A549 (cell line): ENCODE measurements around the gene ALG2. TPM values are rescaled to one million over a fixed set of nuclear protein-coding genes. Genes with fewer than 3 reads are reported as not detected.

Source experiments
- ATAC-seq, 2 experiments: fragments of 200-7000 bp in 1 of 2; fragments of >200 bp in 1 of 2; cut with Nextera tagmentation in 1 of 2; cut with Tn5 transposase in 1 of 2; 3 replicates each; pipeline versions ENCODE4 v1.8.0 to v1.9.1; 2018 to 2020; ENCODE audit warnings: mild to moderate bottlenecking in 1 of 2, moderate library complexity in 1 of 2
- CTCF ChIA-PET: fragments of 300-600 bp; sonication (Branson Sonifier 250); formaldehyde crosslinking; extraction: SDS; loops from one replicate; lab custom pipeline; 2021; ENCODE audit warnings: antibody characterized with exemption, inconsistent platforms; lab: Yijun Ruan, JAX
- POLR2A ChIA-PET: fragments of 350-600 bp; formaldehyde crosslinking; extraction: SDS; loops from one replicate; lab custom pipeline; 2021; ENCODE audit warnings: antibody characterized with exemption, inconsistent platforms; lab: Yijun Ruan, JAX
- DNase-seq, 2 experiments: peaks; one replicate each; pipeline versions ENCODE4 v3.0.0 to v3.0.0-alpha.2; 2011 to 2016; ENCODE audit warnings: low read depth in 1 of 2, low spot score in 1 of 2
- FAIRE-seq: peaks from 2 replicates; lab custom pipeline; 2011; peaks lifted over from hg19 to GRCh38; lab: Jason Lieb, UNC
- H3K27ac ChIP-seq, 2 experiments: fragments of >200 bp; sonication (Bioruptor Twin); formaldehyde crosslinking; 3 replicates each; pipeline ENCODE4 v1.5.1; 2016 to 2017
- H3K4me1 ChIP-seq: fragments of >200 bp; sonication (Bioruptor Twin); formaldehyde crosslinking; 3 replicates; pipeline ENCODE4 v1.6.1; 2016
- H3K4me2 ChIP-seq: fragments of >200 bp; sonication (Bioruptor Twin); formaldehyde crosslinking; 3 replicates; pipeline ENCODE4 v1.6.1; 2016
- H3K4me3 ChIP-seq: fragments of >200 bp; sonication (Bioruptor Twin); formaldehyde crosslinking; 3 replicates; pipeline ENCODE4 v1.5.1; 2016
- H3K9me3 ChIP-seq: fragments of >200 bp; sonication (Bioruptor Twin); formaldehyde crosslinking; 3 replicates; pipeline ENCODE4 v1.6.1; 2016
- ATOH8 ChIP-seq: fragments of 250-450 bp; sonication (Bioruptor Pico); IDR thresholded peaks from 2 replicates; pipeline ENCODE4 v1.5.0; 2020; ENCODE audit warnings: low read depth, mild to moderate bottlenecking, moderate library complexity
- BCL3 ChIP-seq: fragments of >200 bp; sonication (Bioruptor Twin); formaldehyde crosslinking; IDR thresholded peaks from 3 replicates; pipeline ENCODE4 v1.6.1; 2016
- CEBPB ChIP-seq, 2 experiments: fragments of >200 bp in 1 of 2; sonication (Bioruptor Twin) in 1 of 2; formaldehyde crosslinking in 1 of 2; IDR thresholded peaks; 2 replicates each; pipeline ENCODE4 v1.6.1; 2012 to 2016
- CHD4 ChIP-seq: fragments of 200-600 bp; sonication (generic); IDR thresholded peaks from 2 replicates; pipeline ENCODE4 v1.6.1; 2016; ENCODE audit warnings: antibody characterized with exemption, mild to moderate bottlenecking, borderline replicate concordance
- E2F6 ChIP-seq: IDR thresholded peaks from 2 replicates; pipeline ENCODE4 v1.6.1; 2012; ENCODE audit warnings: low read depth, borderline replicate concordance
- ELK1 ChIP-seq: fragments of 150-350 bp; IDR thresholded peaks from 2 replicates; pipeline ENCODE4 v1.6.1; 2014; ENCODE audit warnings: low read depth, mild to moderate bottlenecking, low read length
- GATA3 ChIP-seq: IDR thresholded peaks from 2 replicates; pipeline ENCODE4 v1.6.1; 2012; ENCODE audit warnings: borderline replicate concordance
- HDAC2 ChIP-seq: fragments of 200-600 bp; sonication (generic); IDR thresholded peaks from 2 replicates; pipeline ENCODE4 v1.6.1; 2016
- HOXA7 ChIP-seq: fragments of 250-450 bp; sonication (Bioruptor Pico); IDR thresholded peaks from 2 replicates; pipeline ENCODE4 v1.5.0; 2020; ENCODE audit warnings: mild to moderate bottlenecking, moderate library complexity
- HOXB13 ChIP-seq: fragments of 250-450 bp; sonication (Bioruptor Pico); IDR thresholded peaks from 2 replicates; pipeline ENCODE4 v1.5.0; 2020; ENCODE audit warnings: low read depth, mild to moderate bottlenecking, moderate library complexity
- HOXB5 ChIP-seq: fragments of 250-450 bp; sonication (Bioruptor Pico); IDR thresholded peaks from 2 replicates; pipeline ENCODE4 v1.5.0; 2020; ENCODE audit warnings: mild to moderate bottlenecking, moderate library complexity
- JUNB ChIP-seq: fragments of >200 bp; sonication (Bioruptor Twin); formaldehyde crosslinking; IDR thresholded peaks from 2 replicates; pipeline ENCODE4 v1.6.1; 2016
- KDM1A ChIP-seq: fragments of 200-600 bp; sonication (generic); IDR thresholded peaks from 2 replicates; pipeline ENCODE4 v1.6.1; 2016; ENCODE audit warnings: low read depth, mild to moderate bottlenecking
- MAFK ChIP-seq: fragments of 450-650 bp; IDR thresholded peaks from 2 replicates; pipeline ENCODE4 v1.6.1; 2014; ENCODE audit not compliant: partially characterized antibody
- MAZ ChIP-seq: fragments of 150-350 bp; IDR thresholded peaks from 2 replicates; pipeline ENCODE4 v1.6.1; 2014; ENCODE audit warnings: antibody characterized with exemption, low read depth, low read length, borderline replicate concordance
- MYC ChIP-seq: IDR thresholded peaks from 2 replicates; pipeline ENCODE4 v1.6.1; 2012; ENCODE audit warnings: mild to moderate bottlenecking, inconsistent platforms, low read length, improper control_type of control experiment, borderline replicate concordance
- NPAS2 ChIP-seq: fragments of 250-450 bp; sonication (Bioruptor Pico); IDR thresholded peaks from 2 replicates; pipeline ENCODE4 v1.8.0; 2022; ENCODE audit warnings: mild to moderate bottlenecking, moderate library complexity, borderline replicate concordance
- SREBF2 ChIP-seq: fragments of 450-650 bp; IDR thresholded peaks from 2 replicates; pipeline ENCODE4 v1.6.1; 2014; ENCODE audit warnings: mild to moderate bottlenecking, moderate library complexity
- TFCP2L1 ChIP-seq: fragments of 250-450 bp; sonication (Bioruptor Pico); IDR thresholded peaks from 2 replicates; pipeline ENCODE4 v1.5.0; 2021; ENCODE audit warnings: mild to moderate bottlenecking
- TP53 ChIP-seq: fragments of 250-450 bp; sonication (Bioruptor Pico); IDR thresholded peaks from 2 replicates; pipeline ENCODE4 v1.5.0; 2021; ENCODE audit warnings: mild to moderate bottlenecking, moderate library complexity
- ZC3H11A ChIP-seq: fragments of 450-650 bp; IDR thresholded peaks from 2 replicates; pipeline ENCODE4 v1.6.1; 2014; ENCODE audit warnings: antibody characterized with exemption, mild to moderate bottlenecking
- ZFP36 ChIP-seq: fragments of 450-650 bp; IDR thresholded peaks from 2 replicates; pipeline ENCODE4 v1.6.1; 2014; ENCODE audit warnings: borderline replicate concordance; ENCODE audit not compliant: partially characterized antibody
- ZNF302 ChIP-seq: fragments of 250-450 bp; sonication (Bioruptor Pico); IDR thresholded peaks from 2 replicates; pipeline ENCODE4 v1.9.0; 2021; ENCODE audit warnings: inconsistent platforms, mild to moderate bottlenecking, moderate library complexity
- WGBS: methylation state at CpG from one replicate; pipeline ENCODE4 v1.1.6; 2017; ENCODE audit errors: missing lambda C conversion rate; 5-methylcytosine and 5-hydroxymethylcytosine counted together
- polyA plus RNA-seq, 4 experiments: library from polyadenylated mRNA; depleted of rRNA in 3 of 4; stranded (reverse); fragments of >200 nt; fragmentation: RNase III in 1 of 4; extraction: RNeasy Plus Mini Kit Qiagen cat#74134 plus additional on column Dnase treatment in 1 of 4; gene quantifications; 2 replicates in 3 of 4; 3 replicates in 1 of 4; pipeline ENCODE4 v1.2.3, GENCODE V29; 2011 to 2017

Gene ALG2
- polyA plus RNA-seq, 2 of the 4 experiments (the other 2 are of a cell fraction): 26.6 to 76.3 TPM

- H3K4me1 ChIP-seq: no peaks in the 10 kb centered on the region
- H3K4me3 ChIP-seq: no peak overlapping the region
- CTCF ChIA-PET: no interaction called here
- TF ChIP-seq E2F6 (no peak), ATOH8 (CRISPR knock-in tag) (no peak), TP53 (CRISPR knock-in tag) (no peak), GATA3 (no peak), JUNB (no peak), ZC3H11A (no peak), CHD4 (no peak), TFCP2L1 (CRISPR knock-in tag) (no peak), MYC (no peak), KDM1A (no peak), SREBF2 (no peak), HOXA7 (CRISPR knock-in tag) (no peak), ZNF302 (CRISPR knock-in tag) (no peak), MAFK (no peak), NPAS2 (CRISPR knock-in tag) (no peak), HOXB5 (no peak), ELK1 (no peak), BCL3 (no peak)
- POLR2A ChIA-PET: no interaction called here
- H3K9me3 ChIP-seq: no peaks in the 10 kb centered on the region
- no peak overlapping the region for H3K27ac ChIP-seq
- ATAC-seq (no peak), FAIRE-seq (no peak), DNase-seq (no peak)
- no peak overlapping the region for H3K4me2 ChIP-seq
Observed at GRCh38 chr9:99235069-99235468, 13.3 kb upstream of the ALG2 start.

GRCh38 chr9:99234618-99235017 is 12.9 kb upstream of the ALG2 start:
- H3K27ac ChIP-seq: no peak overlapping the region
- TF ChIP-seq NPAS2 (CRISPR knock-in tag) (no peak), SREBF2 (no peak), ATOH8 (CRISPR knock-in tag) (no peak), ZFP36 (no peak), MAZ (no peak), CEBPB (IDR thresholded peaks at IDR 0.05) (no peak), HDAC2 (no peak), KDM1A (no peak), HOXB13 (CRISPR knock-in tag) (no peak)
- no peak overlapping the region for H3K4me2 ChIP-seq
- ChIA-PET CTCF (no interaction called here), POLR2A (no interaction called here)
- DNase-seq (no peak), ATAC-seq (no peak), FAIRE-seq (no peak)
- H3K9me3 ChIP-seq: no peaks in the 10 kb centered on the region
- H3K4me1 ChIP-seq: no peaks in the 10 kb centered on the region
- H3K4me3 ChIP-seq: no peak overlapping the region
- WGBS: 96% methylated on average over 2 of the region's 2 CpGs
